Suprapubic skin (tissue), 3 donors: ENCODE results near the gene MAGEA8.

Experiments
- EP300 ChIP-seq: sonication (generic); formaldehyde crosslinking; IDR thresholded peaks from one replicate; pipeline ENCODE4 v1.6.1; 2017; ENCODE audit warnings: antibody characterized with exemption
- TF ChIP-seq, protein P1 (sequence below), 2 donors: fragments of 200-600 bp in 1 of 2; fragments of 450-650 bp in 1 of 2; sonication (generic) in 1 of 2; IDR thresholded peaks; one replicate each; pipeline ENCODE4 v1.5.1; 2016 to 2019; ENCODE audit warnings: antibody characterized with exemption in 2 of 2, mild to moderate bottlenecking in 1 of 2, moderate library complexity in 1 of 2

GRCh38 chrX:149865390-149865789, 15.6 kb upstream of the MAGEA8 start:
- TF ChIP-seq, protein P1, sequence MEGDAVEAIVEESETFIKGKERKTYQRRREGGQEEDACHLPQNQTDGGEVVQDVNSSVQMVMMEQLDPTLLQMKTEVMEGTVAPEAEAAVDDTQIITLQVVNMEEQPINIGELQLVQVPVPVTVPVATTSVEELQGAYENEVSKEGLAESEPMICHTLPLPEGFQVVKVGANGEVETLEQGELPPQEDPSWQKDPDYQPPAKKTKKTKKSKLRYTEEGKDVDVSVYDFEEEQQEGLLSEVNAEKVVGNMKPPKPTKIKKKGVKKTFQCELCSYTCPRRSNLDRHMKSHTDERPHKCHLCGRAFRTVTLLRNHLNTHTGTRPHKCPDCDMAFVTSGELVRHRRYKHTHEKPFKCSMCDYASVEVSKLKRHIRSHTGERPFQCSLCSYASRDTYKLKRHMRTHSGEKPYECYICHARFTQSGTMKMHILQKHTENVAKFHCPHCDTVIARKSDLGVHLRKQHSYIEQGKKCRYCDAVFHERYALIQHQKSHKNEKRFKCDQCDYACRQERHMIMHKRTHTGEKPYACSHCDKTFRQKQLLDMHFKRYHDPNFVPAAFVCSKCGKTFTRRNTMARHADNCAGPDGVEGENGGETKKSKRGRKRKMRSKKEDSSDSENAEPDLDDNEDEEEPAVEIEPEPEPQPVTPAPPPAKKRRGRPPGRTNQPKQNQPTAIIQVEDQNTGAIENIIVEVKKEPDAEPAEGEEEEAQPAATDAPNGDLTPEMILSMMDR (IDR thresholded peaks at IDR 0.05), result no peak
- no peak for TF ChIP-seq EP300
